Measurements from ENCODE around the gene TSHR.

The TSHR gene

DNA sequence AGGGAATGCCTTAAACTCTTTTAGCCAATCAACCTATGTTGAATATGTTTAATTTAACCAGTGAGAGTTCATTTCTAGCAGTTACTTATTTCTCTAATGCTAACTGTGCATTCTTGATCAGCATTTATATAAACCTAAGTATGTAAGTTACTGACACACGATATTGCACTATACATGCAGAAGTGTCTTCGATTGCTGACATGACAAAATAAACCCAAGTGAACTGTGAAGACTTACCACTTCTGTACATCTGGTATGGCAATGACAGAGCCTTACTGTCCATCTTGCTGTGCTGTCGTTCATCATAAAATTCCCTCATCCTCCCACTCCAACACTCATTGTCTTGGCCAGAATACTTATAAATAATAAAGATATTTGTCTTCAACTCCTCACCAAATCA, 131.8 kb downstream of the TSHR start:
- H3K4me3 ChIP-seq (ENCODE audit: control insufficient read depth in 1 of 7, extremely low read depth in 1 of 7, insufficient read depth in 4 of 7, low read depth in 2 of 7, low read length in 6 of 7): no peak overlapping the region
- no peaks in the 10 kb centered on the region for H3K36me3 ChIP-seq (ENCODE audit: control insufficient read depth in 4 of 4, insufficient read depth in 4 of 4, low read length in 3 of 4)
- H3K9me3 ChIP-seq (ENCODE audit: control extremely low read depth in 1 of 5, control insufficient read depth in 4 of 5, insufficient read depth in 2 of 5, low read depth in 1 of 5, low read length in 4 of 5): no peaks in the 10 kb centered on the region
- ChIA-PET POLR2A (no interaction called here), CTCF (no interaction called here)
- no peak for DNase-seq
- no peaks in the 10 kb centered on the region for H3K4me1 ChIP-seq (ENCODE audit: control extremely low read depth in 1 of 4, control insufficient read depth in 4 of 4, insufficient read depth in 4 of 4, low read length in 3 of 4)
- no peak overlapping the region for H3K27ac ChIP-seq (ENCODE audit: insufficient read depth in 1 of 2, low read depth in 1 of 2, low read length in 2 of 2, poor library complexity in 1 of 2, severe bottlenecking in 2 of 2)
- no peaks in the 10 kb centered on the region for H3K27me3 ChIP-seq (replicated peaks in 2 of 5; ENCODE audit: control insufficient read depth in 4 of 5, insufficient read depth in 5 of 5, low read length in 4 of 5)
- WGBS (ENCODE audit: insufficient coverage): 77% methylated on average over 2 of the region's 3 CpGs

DNA sequence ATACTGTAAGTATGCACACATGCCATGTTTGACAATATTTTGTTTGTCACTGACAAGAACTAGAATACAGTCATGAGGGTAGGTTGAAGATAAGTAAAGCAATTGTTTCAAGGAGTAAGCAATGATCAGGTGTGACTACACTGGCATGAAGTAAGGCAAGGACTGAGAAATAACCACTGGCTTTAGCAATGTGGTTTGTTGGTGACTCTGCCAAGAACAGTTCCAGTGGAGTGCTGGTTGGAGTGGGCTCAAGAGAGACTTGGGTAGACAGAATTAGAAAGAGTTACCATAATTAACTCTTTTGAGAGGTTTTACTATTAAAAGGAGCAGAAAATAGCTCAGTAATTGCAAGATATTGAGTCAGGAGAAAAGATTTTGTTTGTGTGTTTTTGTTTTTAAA, 135.7 kb downstream of the TSHR start:
- no peak overlapping the region for H3K27ac ChIP-seq (ENCODE audit: insufficient read depth in 1 of 2, low read depth in 1 of 2, low read length in 2 of 2, poor library complexity in 1 of 2, severe bottlenecking in 2 of 2)
- H3K9me3 ChIP-seq (ENCODE audit: control extremely low read depth in 1 of 5, control insufficient read depth in 4 of 5, insufficient read depth in 2 of 5, low read depth in 1 of 5, low read length in 4 of 5): no peaks in the 10 kb centered on the region
- H3K27me3 ChIP-seq (replicated peaks in 2 of 5; ENCODE audit: control insufficient read depth in 4 of 5, insufficient read depth in 5 of 5, low read length in 4 of 5): no peaks in the 10 kb centered on the region
- ChIA-PET CTCF (no interaction called here), POLR2A (no interaction called here)
- no peaks in the 10 kb centered on the region for H3K4me1 ChIP-seq (ENCODE audit: control extremely low read depth in 1 of 4, control insufficient read depth in 4 of 4, insufficient read depth in 4 of 4, low read length in 3 of 4)
- no peak overlapping the region for H3K4me3 ChIP-seq (ENCODE audit: control insufficient read depth in 1 of 7, extremely low read depth in 1 of 7, insufficient read depth in 4 of 7, low read depth in 2 of 7, low read length in 6 of 7)
- no peaks in the 10 kb centered on the region for H3K36me3 ChIP-seq (ENCODE audit: control insufficient read depth in 4 of 4, insufficient read depth in 4 of 4, low read length in 3 of 4)
- no peak for DNase-seq

DNA sequence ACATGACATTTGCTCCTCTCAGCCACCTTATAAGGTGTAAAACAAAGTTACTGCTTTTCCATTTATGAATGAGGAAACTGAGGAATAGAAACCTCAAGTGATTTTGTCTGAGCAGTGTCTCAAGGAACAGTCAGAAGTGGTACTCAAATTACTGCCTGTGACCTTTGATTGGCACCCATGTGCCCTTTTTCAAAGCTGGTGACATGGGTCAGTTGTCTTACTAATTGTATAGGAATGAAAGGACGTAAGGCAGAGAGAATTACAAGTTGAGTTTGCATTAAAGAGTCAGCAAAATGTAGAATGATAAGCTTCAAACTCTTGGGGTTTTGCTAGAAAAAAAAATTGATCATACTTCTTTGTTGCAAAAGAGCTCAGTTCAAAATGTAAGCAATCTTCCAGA, 136.2 kb downstream of the TSHR start:
- no peaks in the 10 kb centered on the region for H3K9me3 ChIP-seq (ENCODE audit: control extremely low read depth in 1 of 5, control insufficient read depth in 4 of 5, insufficient read depth in 2 of 5, low read depth in 1 of 5, low read length in 4 of 5)
- H3K4me1 ChIP-seq (ENCODE audit: control extremely low read depth in 1 of 4, control insufficient read depth in 4 of 4, insufficient read depth in 4 of 4, low read length in 3 of 4): no peaks in the 10 kb centered on the region
- POLR2A ChIA-PET: no interaction called here
- CTCF ChIA-PET: interaction anchor here (1.2 kb wide), 1 partner anchor 9 kb away, joined by 3 read pairs; no protein-coding TSS in a partner anchor
- no peak for DNase-seq
- no peaks in the 10 kb centered on the region for H3K36me3 ChIP-seq (ENCODE audit: control insufficient read depth in 4 of 4, insufficient read depth in 4 of 4, low read length in 3 of 4)
- no peak overlapping the region for H3K27ac ChIP-seq (ENCODE audit: insufficient read depth in 1 of 2, low read depth in 1 of 2, low read length in 2 of 2, poor library complexity in 1 of 2, severe bottlenecking in 2 of 2)
- WGBS (ENCODE audit: insufficient coverage): 100% methylated on average over 1 of the region's 1 CpG
- H3K27me3 ChIP-seq (replicated peaks in 2 of 5; ENCODE audit: control insufficient read depth in 4 of 5, insufficient read depth in 5 of 5, low read length in 4 of 5): no peaks in the 10 kb centered on the region
- no peak overlapping the region for H3K4me3 ChIP-seq (ENCODE audit: control insufficient read depth in 1 of 7, extremely low read depth in 1 of 7, insufficient read depth in 4 of 7, low read depth in 2 of 7, low read length in 6 of 7)

DNA sequence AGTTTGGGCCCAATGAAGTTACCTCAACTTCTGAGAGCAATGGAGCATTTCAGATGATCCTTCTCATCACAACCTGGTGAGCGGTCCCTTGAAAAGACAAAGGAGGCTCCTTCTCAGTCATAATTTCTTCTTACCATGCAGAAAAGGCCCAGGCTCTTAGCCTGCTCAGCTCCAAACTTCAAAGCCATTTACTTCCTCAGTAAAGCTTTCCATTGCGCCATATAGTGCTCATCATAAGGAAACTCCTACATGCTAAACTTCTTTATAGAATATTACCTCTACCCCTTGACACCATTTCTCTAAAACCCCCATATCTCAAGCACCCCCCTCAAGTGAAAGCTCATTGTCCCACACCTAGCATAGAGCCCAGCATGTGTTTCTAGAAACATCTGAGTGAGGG, 138.2 kb downstream of the TSHR start:
- CTCF ChIA-PET: no interaction called here

DNA sequence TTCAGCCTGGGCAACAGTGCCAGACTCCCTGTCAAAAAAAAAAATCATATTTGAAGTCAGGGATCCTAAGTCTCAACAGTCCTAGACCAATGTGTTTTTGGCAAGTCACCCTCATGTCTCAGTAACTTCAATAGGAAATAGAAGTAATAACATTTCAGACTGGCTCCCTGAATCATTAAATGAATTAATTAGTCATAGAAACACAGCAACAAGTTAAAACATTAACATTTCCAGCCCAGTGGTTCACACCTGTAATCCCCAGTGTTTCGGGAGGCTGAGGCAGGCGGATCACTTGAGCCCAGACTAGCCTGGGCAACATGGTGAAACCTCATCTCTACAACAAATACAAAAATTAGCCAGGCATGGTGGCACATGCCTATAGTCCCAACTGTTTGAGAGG, 140.1 kb downstream of the TSHR start:
- no peaks in the 10 kb centered on the region for H3K27me3 ChIP-seq (replicated peaks in 2 of 5; ENCODE audit: control insufficient read depth in 4 of 5, insufficient read depth in 5 of 5, low read length in 4 of 5)
- DNase-seq: no peak
- POLR2A ChIA-PET: no interaction called here
- no peak overlapping the region for H3K27ac ChIP-seq (ENCODE audit: insufficient read depth in 1 of 2, low read depth in 1 of 2, low read length in 2 of 2, poor library complexity in 1 of 2, severe bottlenecking in 2 of 2)
- H3K4me3 ChIP-seq (ENCODE audit: control insufficient read depth in 1 of 7, extremely low read depth in 1 of 7, insufficient read depth in 4 of 7, low read depth in 2 of 7, low read length in 6 of 7): no peak overlapping the region
- WGBS (ENCODE audit: insufficient coverage): no CpG with 5 or more reads among the region's 2 CpGs
- H3K9me3 ChIP-seq (ENCODE audit: control extremely low read depth in 1 of 5, control insufficient read depth in 4 of 5, insufficient read depth in 2 of 5, low read depth in 1 of 5, low read length in 4 of 5): no peaks in the 10 kb centered on the region
- no peaks in the 10 kb centered on the region for H3K4me1 ChIP-seq (ENCODE audit: control extremely low read depth in 1 of 4, control insufficient read depth in 4 of 4, insufficient read depth in 4 of 4, low read length in 3 of 4)
- H3K36me3 ChIP-seq (ENCODE audit: control insufficient read depth in 4 of 4, insufficient read depth in 4 of 4, low read length in 3 of 4): no peaks in the 10 kb centered on the region
- CTCF ChIA-PET: no interaction called here

More for the DNA sequence above, 138.2 kb downstream of the TSHR start:
- POLR2A ChIA-PET: no interaction called here
- Histone ChIP-seq H3K36me3 (ENCODE audit: control insufficient read depth in 4 of 4, insufficient read depth in 4 of 4, low read length in 3 of 4) (no peaks in the 10 kb centered on the region), H3K4me1 (ENCODE audit: control extremely low read depth in 1 of 4, control insufficient read depth in 4 of 4, insufficient read depth in 4 of 4, low read length in 3 of 4) (no peaks in the 10 kb centered on the region), H3K9me3 (ENCODE audit: control extremely low read depth in 1 of 5, control insufficient read depth in 4 of 5, insufficient read depth in 2 of 5, low read depth in 1 of 5, low read length in 4 of 5) (no peaks in the 10 kb centered on the region), H3K27me3 (replicated peaks in 2 of 5; ENCODE audit: control insufficient read depth in 4 of 5, insufficient read depth in 5 of 5, low read length in 4 of 5) (no peaks in the 10 kb centered on the region), H3K4me3 (ENCODE audit: control insufficient read depth in 1 of 7, extremely low read depth in 1 of 7, insufficient read depth in 4 of 7, low read depth in 2 of 7, low read length in 6 of 7) (no peak overlapping the region), H3K27ac (ENCODE audit: insufficient read depth in 1 of 2, low read depth in 1 of 2, low read length in 2 of 2, poor library complexity in 1 of 2, severe bottlenecking in 2 of 2) (no peak overlapping the region)
- no peak for DNase-seq
- WGBS (ENCODE audit: insufficient coverage): 96% methylated on average over 2 of the region's 2 CpGs

DNA sequence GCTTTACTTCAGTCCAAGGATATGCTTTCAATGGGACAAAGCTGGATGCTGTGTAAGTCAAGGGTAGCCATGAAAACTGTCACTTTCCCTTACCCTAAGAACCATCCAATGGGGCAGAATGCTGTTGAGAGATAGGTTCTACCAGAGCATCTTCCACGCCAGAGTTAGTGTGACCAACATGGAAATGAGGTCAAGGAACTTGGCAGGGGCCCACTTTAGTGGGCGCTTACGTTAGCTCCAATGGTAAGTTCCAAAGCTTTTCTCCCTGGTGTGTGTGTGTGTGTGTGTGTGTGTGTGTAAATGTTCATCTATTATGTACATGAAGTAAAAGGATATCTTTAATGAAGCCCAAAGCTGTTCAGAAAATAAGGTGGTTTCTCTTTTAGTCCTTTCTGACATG, 141.2 kb downstream of the TSHR start:
- Histone ChIP-seq H3K4me1 (ENCODE audit: control extremely low read depth in 1 of 4, control insufficient read depth in 4 of 4, insufficient read depth in 4 of 4, low read length in 3 of 4) (no peaks in the 10 kb centered on the region), H3K27ac (ENCODE audit: insufficient read depth in 1 of 2, low read depth in 1 of 2, low read length in 2 of 2, poor library complexity in 1 of 2, severe bottlenecking in 2 of 2) (no peak overlapping the region), H3K9me3 (ENCODE audit: control extremely low read depth in 1 of 5, control insufficient read depth in 4 of 5, insufficient read depth in 2 of 5, low read depth in 1 of 5, low read length in 4 of 5) (no peaks in the 10 kb centered on the region), H3K4me3 (ENCODE audit: control insufficient read depth in 1 of 7, extremely low read depth in 1 of 7, insufficient read depth in 4 of 7, low read depth in 2 of 7, low read length in 6 of 7) (no peak overlapping the region), H3K36me3 (ENCODE audit: control insufficient read depth in 4 of 4, insufficient read depth in 4 of 4, low read length in 3 of 4) (no peaks in the 10 kb centered on the region), H3K27me3 (replicated peaks in 2 of 5; ENCODE audit: control insufficient read depth in 4 of 5, insufficient read depth in 5 of 5, low read length in 4 of 5) (no peaks in the 10 kb centered on the region)
- ChIA-PET CTCF (no interaction called here), POLR2A (no interaction called here)
- DNase-seq: no peak
- WGBS (ENCODE audit: insufficient coverage): 100% methylated on average over 3 of the region's 3 CpGs

DNA sequence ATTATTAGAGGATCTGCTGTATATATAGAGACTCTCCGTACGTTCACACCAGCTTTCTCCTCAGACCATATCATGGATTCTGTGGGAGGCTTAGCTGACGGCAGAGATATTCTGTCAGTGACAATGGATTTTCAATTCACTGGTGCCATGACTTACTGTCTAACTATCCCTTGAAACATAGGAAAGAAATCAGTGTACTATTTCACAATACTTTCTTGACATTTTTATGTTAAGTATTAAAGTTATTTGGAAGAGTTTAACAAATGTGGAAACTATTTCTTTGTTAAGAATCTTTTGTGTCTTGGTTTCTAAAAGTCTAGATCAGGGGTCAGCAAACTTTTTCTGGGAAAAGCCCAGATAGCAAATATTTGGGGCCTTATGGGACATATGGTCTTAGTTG, 146.8 kb downstream of the TSHR start:
- CTCF ChIA-PET: no interaction called here
- WGBS (ENCODE audit: insufficient coverage): no CpG with 5 or more reads among the region's 3 CpGs
- H3K4me1 ChIP-seq (ENCODE audit: control extremely low read depth in 1 of 4, control insufficient read depth in 4 of 4, insufficient read depth in 4 of 4, low read length in 3 of 4): no peaks in the 10 kb centered on the region
- no peak overlapping the region for H3K27ac ChIP-seq (ENCODE audit: insufficient read depth in 1 of 2, low read depth in 1 of 2, low read length in 2 of 2, poor library complexity in 1 of 2, severe bottlenecking in 2 of 2)
- no peak for DNase-seq
- no peaks in the 10 kb centered on the region for H3K36me3 ChIP-seq (ENCODE audit: control insufficient read depth in 4 of 4, insufficient read depth in 4 of 4, low read length in 3 of 4)
- no peak overlapping the region for H3K4me3 ChIP-seq (ENCODE audit: control insufficient read depth in 1 of 7, extremely low read depth in 1 of 7, insufficient read depth in 4 of 7, low read depth in 2 of 7, low read length in 6 of 7)
- no peaks in the 10 kb centered on the region for H3K27me3 ChIP-seq (replicated peaks in 2 of 5; ENCODE audit: control insufficient read depth in 4 of 5, insufficient read depth in 5 of 5, low read length in 4 of 5)
- no peaks in the 10 kb centered on the region for H3K9me3 ChIP-seq (ENCODE audit: control extremely low read depth in 1 of 5, control insufficient read depth in 4 of 5, insufficient read depth in 2 of 5, low read depth in 1 of 5, low read length in 4 of 5)
- POLR2A ChIA-PET: no interaction called here

DNA sequence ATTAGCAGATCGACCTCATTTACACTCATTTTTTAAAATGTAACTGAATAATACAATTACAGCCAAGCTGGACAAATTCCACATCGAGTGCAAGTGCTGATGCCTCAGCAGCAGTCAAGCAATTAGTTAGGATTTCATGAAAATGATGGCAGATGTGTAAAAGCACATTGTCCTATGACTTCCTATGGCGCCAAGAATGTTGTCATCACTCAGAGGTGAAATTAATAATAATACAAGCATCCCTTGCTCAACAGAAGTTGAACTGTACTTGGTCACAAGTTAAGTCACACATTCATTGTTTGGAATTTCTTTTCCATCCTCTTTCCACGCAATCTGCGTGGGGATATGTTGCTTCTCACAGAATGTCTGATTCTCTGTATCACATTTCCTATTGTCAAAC, 148.0 kb downstream of the TSHR start:
- no peak overlapping the region for H3K27ac ChIP-seq (ENCODE audit: insufficient read depth in 1 of 2, low read depth in 1 of 2, low read length in 2 of 2, poor library complexity in 1 of 2, severe bottlenecking in 2 of 2)
- no peaks in the 10 kb centered on the region for H3K36me3 ChIP-seq (ENCODE audit: control insufficient read depth in 4 of 4, insufficient read depth in 4 of 4, low read length in 3 of 4)
- WGBS (ENCODE audit: insufficient coverage): 100% methylated on average over 2 of the region's 5 CpGs
- H3K4me3 ChIP-seq (ENCODE audit: control insufficient read depth in 1 of 7, extremely low read depth in 1 of 7, insufficient read depth in 4 of 7, low read depth in 2 of 7, low read length in 6 of 7): no peak overlapping the region
- H3K27me3 ChIP-seq (replicated peaks in 2 of 5; ENCODE audit: control insufficient read depth in 4 of 5, insufficient read depth in 5 of 5, low read length in 4 of 5): no peaks in the 10 kb centered on the region
- no peak for DNase-seq
- ChIA-PET CTCF (interaction anchor here (0.7 kb wide), 1 partner anchor 108 kb away, joined by 3 read pairs; no protein-coding TSS in a partner anchor), POLR2A (no interaction called here)
- H3K9me3 ChIP-seq (ENCODE audit: control extremely low read depth in 1 of 5, control insufficient read depth in 4 of 5, insufficient read depth in 2 of 5, low read depth in 1 of 5, low read length in 4 of 5): no peaks in the 10 kb centered on the region
- no peaks in the 10 kb centered on the region for H3K4me1 ChIP-seq (ENCODE audit: control extremely low read depth in 1 of 4, control insufficient read depth in 4 of 4, insufficient read depth in 4 of 4, low read length in 3 of 4)
